DOHH2 (cell line): ENCODE results near the gene UBR1.

Source experiments
- EZH2phosphoT487 ChIP-seq: fragments of 200-600 bp; sonication (generic); IDR thresholded peaks from 2 replicates; pipeline ENCODE4 v1.6.1; 2017; ENCODE audit warnings: borderline replicate concordance, mild to moderate bottlenecking, antibody characterized with exemption, low read length, moderate library complexity, mixed read lengths
- TF ChIP-seq, protein P1 (sequence below): fragments of 200-600 bp; sonication (generic); IDR thresholded peaks from one replicate; pipeline ENCODE4 v1.5.1; 2014; ENCODE audit warnings: antibody characterized with exemption, mild to moderate bottlenecking, low read depth, low read length; ENCODE audit not compliant: poor library complexity, severe bottlenecking

DNA sequence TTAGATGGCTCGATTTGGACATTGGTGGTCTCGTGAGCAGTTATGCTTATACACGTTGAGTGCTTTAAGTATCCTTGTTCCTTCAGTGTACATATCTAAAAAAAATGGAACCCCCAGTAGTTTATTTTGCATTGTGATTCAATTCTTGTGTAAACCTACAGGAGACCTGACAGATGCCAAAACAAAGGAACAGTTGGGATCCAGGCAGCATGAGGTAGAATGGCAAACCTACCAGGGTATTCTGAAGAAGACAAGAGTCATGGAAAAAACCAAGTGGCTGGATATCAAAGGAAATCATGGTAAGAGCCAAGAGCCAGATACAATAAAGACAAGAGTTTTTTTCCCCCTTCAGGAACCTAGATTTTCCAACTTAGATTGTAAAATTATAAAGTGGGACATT lies 29.5 kb upstream of the UBR1 start:
- TF ChIP-seq, protein P1, sequence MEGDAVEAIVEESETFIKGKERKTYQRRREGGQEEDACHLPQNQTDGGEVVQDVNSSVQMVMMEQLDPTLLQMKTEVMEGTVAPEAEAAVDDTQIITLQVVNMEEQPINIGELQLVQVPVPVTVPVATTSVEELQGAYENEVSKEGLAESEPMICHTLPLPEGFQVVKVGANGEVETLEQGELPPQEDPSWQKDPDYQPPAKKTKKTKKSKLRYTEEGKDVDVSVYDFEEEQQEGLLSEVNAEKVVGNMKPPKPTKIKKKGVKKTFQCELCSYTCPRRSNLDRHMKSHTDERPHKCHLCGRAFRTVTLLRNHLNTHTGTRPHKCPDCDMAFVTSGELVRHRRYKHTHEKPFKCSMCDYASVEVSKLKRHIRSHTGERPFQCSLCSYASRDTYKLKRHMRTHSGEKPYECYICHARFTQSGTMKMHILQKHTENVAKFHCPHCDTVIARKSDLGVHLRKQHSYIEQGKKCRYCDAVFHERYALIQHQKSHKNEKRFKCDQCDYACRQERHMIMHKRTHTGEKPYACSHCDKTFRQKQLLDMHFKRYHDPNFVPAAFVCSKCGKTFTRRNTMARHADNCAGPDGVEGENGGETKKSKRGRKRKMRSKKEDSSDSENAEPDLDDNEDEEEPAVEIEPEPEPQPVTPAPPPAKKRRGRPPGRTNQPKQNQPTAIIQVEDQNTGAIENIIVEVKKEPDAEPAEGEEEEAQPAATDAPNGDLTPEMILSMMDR = no peak
- no peak for TF ChIP-seq EZH2phosphoT487
